Skin epidermis (tissue), 12 donors: ENCODE results near the gene DCLK3.

ENCODE experiments used
- H3K27ac ChIP-seq, 21 experiments: fragments of 200-600 bp; sonication (generic) in 11 of 21; one replicate each; pipeline ENCODE4 v1.5.0; 2020; ENCODE audit warnings: mild to moderate bottlenecking in 3 of 21, inconsistent platforms in 2 of 21, moderate library complexity in 2 of 21
- H3K4me3 ChIP-seq, 7 experiments: fragments of 200-600 bp; sonication (generic) in 2 of 7; one replicate each; pipeline ENCODE4 v1.5.0; 2020; ENCODE audit warnings: inconsistent platforms in 2 of 7, mild to moderate bottlenecking in 2 of 7, moderate library complexity in 1 of 7

DCLK3 gene

DNA sequence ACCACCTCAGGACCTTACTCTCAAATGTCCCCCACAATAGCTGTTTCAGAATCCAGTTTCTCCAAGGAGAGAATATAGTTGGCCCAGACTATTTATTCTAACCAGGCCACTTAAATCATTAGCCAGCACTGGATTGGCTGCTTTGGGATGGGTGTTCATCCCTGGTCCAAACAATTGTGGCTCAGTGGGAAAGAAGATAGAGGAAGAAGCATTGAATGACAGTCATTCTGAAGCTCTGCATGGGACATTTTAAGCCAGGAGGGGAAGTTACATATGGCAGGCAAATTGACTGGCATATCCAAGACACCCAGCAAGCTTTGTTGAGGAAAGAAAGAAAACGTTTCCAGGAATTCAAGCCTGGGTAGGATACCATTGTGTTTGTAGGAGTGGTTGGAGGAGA, 5.6 kb upstream of the DCLK3 start:
- Histone ChIP-seq H3K27ac (no peak overlapping the region), H3K4me3 (no peak overlapping the region)

DNA sequence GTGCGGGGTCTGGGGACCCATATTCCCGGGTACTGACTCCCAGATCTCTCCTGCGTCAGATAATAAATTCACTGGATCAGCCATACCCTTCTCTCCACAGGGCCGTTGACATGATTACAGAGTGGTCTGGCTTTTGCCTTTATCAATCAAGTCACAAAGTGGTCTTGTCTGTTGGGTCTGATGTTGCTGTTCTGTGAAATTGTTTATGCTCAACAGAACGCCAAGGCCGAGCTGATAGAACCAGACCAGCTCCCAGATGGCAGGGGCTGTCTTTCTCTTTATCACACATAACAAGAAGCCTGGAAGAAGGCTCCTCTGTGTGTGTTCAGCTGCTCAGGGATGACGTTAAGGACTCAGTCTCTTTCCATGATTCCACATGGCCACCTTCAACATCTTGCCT, 751 bp upstream of the DCLK3 start:
- Histone ChIP-seq H3K4me3 (no peak overlapping the region), H3K27ac (no peak overlapping the region)

DNA sequence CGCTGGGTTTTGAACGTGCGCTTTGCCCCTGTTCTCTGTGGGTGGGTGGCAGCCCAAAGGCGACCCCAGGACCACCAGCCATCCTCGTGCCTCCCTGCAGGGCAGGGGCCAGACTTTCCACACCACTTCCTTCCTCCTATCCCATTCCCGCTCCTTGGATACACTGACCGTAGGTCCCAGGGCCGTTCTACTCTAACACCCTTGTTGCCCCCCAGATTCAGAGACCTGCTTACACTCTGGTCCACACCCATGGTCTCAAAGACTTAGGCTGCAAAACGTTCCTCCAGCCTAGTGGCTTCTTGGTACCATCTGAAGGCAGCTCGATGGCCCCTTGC, 318 bp upstream of the DCLK3 start:
- no peak overlapping the region for H3K27ac ChIP-seq
- peak overlapping the region in 5 of 7 experiments; percentile 20 to 46 (median 27) for H3K4me3 ChIP-seq

DNA sequence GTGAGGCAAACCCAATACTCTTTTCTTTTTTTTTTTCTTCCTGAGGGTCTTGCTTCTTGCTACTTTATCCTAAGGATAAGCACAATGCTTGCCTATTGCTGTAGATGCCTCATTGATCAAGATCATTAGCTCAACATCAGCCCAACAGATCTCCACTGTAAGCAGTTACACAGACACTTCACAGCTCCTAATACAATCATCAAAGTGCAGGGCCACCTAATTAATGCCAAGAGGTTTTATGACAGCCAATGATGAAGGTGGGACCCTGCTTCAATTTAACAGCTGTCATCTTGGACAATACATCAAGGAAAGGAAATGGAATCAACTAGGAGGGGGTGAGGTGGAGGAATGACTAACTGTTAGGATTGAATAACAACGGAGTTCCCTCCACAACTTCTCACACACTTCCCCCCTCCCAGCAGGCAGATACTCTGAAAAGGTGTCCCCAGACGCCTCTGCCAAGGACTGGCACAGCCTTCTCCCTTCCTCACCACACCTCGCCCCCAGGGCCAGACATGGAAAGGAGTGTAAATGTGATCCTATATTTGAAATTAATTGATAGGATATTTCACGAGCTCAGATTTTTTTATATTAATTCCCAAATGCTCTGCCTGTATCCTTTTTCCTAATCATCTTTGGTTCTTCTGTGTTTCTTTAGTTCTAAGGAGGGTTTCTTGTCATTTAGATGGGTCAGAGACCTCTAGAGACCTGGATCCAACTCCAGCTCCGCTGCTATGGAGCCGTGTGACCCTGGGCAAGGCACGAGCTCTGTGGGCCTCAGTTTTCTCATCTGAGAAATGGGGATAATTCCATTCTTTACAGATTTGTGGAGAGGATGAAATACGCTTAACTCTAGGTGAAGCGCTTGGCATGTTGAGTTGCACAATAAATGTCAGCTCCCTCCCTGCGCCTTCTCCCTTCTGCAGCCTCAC, 1.2 kb downstream of the DCLK3 start:
- Histone ChIP-seq H3K4me3 (peak overlapping the region in 4 of 7 experiments; percentile 26 to 46 (median 32)), H3K27ac (no peak overlapping the region)

DNA sequence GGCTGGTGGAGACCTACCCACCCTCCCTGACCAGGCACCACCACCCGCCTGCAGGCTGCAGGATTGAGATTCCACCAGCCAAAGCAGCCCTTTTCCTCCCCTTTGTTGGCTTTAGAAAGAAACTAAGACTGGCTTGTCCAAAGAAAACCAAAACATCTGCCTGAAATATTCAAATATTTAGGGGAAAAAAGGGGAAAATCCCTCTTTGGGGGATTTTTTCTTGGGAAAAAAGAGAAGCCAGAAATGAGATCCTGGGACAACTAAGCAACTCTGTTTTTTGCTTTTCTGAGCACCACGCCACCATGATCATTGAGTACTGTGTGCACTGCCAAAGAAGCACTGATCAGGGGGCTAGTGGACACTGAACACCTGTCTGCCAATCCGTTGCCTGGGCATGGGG, 2.6 kb downstream of the DCLK3 start:
- H3K4me3 ChIP-seq = no peak overlapping the region
- H3K27ac ChIP-seq = no peak overlapping the region

DNA sequence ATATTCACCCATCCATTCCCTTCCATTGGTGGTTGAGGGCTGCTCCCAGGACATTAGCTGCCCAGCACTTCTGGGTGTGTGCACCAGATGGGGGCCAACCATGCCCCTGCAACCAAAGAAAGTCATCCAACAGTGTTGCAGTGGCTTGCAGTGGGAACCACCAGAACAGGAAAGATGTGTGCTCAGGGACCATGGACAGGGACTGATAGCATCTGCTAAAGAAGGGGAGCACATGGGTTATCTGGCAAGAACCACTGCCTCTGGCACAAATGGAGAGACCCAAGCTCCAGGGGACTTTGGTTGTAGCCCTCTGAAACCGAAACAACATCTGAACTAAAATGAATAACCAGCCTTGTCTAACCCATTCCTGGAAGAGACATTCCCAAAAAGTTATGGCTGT, 8.1 kb downstream of the DCLK3 start:
- H3K4me3 ChIP-seq = no peak overlapping the region
- H3K27ac ChIP-seq = no peak overlapping the region

DNA sequence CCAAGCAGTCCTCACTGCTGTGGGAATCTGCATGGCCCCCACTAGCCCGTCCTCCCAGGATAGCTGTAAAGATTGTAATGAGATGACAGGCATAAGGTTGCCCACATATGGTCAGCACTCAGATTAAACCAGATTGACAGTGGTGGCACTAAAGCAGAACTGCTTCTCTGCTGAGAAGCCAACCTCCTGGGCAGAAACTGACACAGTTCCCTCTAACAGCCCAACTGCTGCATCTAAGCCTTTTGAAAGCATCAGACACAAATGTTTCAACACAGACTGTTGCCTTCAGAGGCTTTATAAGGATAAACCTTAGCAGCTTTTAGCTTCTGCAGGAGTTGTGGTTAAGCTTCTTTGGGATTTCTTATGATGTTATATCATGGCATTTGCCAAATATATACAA, 13.0 kb downstream of the DCLK3 start:
- Histone ChIP-seq H3K4me3 (no peak overlapping the region), H3K27ac (no peak overlapping the region)

DNA sequence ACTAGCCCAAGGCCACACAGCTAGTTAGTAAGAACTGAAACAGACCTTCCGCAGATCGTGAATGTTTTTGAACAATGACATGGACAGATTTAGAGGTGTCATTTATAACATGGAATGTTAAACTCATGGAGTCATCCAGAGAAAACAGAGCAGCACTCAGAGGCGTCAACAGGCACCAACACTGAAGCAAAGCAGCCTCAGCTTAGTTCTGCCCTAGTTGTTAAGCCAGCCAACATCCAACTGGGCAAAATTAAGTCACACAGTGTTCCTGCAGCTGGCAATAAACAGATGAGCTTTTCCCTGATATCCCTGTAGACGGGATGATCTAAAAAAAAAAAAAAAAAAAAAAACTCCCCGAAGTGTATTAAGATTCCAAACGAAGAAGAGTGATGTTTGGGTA, 13.6 kb downstream of the DCLK3 start:
- Histone ChIP-seq H3K27ac (no peak overlapping the region), H3K4me3 (no peak overlapping the region)

DNA sequence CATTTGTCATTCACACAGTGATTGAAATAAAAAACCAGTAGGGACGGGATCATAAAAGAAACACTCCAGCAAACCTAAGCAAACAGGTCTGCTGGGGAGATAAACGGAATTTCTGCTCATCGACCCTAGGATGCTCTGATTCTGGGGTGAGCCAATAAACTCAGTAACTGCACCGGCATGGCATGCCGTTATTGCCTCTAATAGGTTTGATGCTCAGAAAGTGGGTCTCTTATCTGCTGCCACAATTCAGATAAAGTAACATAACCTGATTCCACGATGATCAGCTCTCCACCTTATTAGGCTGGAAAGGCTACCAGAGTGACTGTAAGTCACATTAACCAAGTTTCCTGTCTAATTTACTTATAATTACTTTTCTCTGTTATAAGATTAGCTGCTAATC, 19.6 kb downstream of the DCLK3 start:
- no peak overlapping the region for H3K4me3 ChIP-seq

DNA sequence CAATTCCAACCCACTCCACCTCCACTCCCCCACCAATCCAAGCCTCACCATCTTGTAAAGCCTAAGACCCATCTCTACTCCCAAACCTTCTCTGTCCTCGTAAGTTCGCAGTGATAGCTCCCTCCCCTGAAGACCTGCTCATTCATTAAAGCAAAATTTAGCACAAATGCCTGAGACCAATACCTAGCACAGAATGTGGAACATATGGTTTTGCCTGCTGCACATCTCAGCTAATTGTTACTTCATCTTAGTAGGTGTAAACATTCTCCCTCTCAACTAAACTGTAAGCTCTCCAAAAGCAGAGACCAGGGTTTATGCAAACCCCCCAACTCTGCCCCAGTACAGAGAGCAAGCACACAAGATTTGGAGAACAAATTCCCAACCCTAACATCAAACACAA, 20.5 kb downstream of the DCLK3 start:
- Histone ChIP-seq H3K27ac (no peak overlapping the region), H3K4me3 (no peak overlapping the region)

More for the DNA sequence above, 19.6 kb downstream of the DCLK3 start:
- H3K27ac ChIP-seq = no peak overlapping the region

DNA sequence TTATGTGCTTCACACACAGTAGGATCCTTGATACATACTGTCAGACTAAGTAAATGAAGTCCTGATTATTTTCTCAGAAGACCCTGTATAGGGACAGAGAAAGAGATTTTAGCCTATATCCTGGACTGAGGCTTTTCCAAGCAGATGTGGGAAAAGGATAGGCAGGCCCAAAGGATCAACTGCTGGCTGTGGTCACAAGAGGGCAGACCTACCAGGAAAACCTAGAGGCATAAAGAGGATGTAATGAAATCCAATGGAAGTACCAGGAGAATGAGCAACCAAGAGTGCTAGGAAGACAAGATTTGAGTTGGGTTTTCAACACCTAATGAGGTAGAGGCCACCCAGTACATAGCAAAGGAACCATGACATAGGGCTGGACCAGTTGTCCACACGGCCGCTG, 23.1 kb downstream of the DCLK3 start:
- Histone ChIP-seq H3K4me3 (no peak overlapping the region), H3K27ac (no peak overlapping the region)

DNA sequence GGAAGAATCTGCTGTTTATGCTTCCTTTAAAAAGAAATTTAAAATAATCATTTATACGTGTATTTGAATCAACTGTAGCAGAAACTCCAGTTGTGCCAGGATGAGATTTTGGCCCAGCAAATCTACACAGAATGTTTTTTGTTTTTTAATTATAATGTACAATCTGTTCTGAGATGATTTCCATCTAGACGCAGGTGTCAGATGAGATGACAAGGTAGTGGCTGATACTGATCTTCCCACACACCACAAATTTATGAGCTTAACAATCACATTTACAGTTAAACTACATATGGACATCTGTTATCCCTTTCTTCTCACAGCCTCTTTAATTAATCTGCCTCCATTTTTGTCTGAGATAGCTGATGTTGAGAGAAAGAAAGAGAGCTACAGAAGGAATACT, 23.6 kb downstream of the DCLK3 start:
- Histone ChIP-seq H3K4me3 (no peak overlapping the region), H3K27ac (no peak overlapping the region)

DNA sequence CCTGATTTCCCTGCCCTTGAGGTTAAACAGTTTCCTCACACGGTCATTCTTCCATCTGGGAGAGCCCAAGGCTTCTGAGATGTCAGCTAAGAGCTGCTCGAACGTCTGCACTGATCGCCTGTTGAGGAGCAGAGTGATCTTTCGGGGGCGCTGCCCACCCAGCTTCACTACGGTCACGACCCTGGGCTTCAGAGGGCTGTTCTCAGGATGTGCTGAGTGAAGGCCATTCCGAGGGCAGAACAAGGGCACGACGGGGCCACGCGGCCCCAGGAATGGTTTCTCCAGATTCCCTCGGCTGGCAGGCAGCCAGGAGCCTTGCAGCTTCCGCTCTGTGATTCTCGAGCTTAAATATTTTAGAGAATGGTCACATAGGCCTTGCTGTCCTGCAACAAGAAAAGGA, 25.7 kb downstream of the DCLK3 start:
- H3K27ac ChIP-seq = no peak overlapping the region
- H3K4me3 ChIP-seq = no peak overlapping the region

DNA sequence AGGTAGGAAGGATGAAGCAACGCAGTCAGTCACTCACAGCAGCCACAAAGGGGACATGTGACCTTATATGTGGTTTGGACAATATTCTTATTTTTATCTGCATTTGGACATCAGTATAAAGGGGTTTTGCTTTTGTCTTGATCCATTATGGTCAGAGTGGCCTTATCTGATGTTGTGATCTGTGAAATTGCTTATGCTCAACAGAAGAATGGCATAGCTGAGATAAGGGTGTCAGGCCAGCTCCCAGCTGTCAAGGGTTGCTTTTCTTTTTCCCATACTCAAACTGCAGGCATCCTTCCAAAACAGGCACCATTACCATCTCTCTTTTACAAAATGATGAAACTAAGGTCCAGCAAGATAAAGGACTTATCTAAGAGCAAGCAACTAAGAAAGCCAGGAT, 28.1 kb downstream of the DCLK3 start:
- no peak overlapping the region for H3K4me3 ChIP-seq
- H3K27ac ChIP-seq = no peak overlapping the region

DNA sequence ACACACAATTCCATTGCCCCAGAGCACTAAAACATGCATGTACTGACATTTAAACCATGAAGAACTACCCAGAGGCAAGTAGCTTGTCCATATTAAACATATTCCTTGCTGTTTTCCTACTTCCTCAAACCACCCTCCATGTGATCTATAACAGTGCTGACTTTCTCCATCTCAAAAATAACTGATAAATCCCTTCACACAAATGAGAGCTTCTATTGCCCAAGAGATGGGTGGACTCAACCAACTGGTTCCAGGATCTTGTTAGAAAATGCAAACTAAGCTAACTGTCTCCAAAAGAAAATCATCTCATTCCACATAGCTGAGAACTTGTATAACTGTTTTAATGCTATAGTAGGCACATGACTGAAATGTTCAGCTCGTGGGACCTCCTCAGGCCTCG, 29.6 kb downstream of the DCLK3 start:
- no peak overlapping the region for H3K27ac ChIP-seq
- no peak overlapping the region for H3K4me3 ChIP-seq

DNA sequence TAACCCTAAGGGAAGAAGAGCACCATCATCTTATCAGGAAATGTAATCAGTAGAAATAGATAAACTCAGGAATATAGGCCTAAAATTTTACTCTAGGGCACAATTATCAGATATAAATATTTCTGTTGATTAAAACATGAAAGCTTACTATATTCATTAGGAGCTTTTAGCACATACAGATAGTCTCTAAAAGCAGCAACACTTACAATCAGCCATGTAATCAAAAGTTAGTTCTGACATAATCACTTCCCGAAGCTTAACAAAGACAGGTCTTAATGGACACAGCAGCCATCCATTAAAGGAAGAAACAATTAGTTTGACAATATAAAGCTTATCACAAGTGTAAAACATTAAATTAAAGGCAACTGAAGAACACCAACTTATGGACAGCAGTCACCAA, 30.6 kb downstream of the DCLK3 start:
- H3K27ac ChIP-seq = no peak overlapping the region
- H3K4me3 ChIP-seq = no peak overlapping the region

DNA sequence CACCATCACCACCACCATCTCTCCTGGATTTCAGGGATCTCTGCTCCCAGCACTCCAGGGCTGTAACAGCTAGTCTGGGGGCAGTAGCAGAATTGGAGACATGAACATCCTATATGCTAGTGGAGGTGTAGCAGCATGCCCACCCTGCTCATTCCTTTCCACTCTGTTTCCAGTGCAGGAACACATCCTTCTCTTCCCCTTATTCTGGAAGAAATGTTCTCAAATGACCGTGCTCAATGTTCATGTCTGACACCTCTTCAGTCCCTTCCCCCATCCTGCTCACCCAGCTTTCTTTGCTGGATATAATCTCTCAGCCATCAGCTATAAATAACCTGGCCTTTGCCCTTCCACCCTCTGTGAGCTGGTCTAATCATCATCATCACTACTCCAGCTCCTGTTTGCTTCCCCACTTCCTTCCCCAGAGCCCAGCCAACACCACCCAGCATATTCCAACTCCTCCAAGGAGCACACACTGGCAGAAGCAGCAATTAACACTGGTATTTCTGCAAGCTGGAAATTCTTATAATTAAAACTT, 31.1 kb downstream of the DCLK3 start:
- no peak overlapping the region for H3K27ac ChIP-seq
- no peak overlapping the region for H3K4me3 ChIP-seq

DNA sequence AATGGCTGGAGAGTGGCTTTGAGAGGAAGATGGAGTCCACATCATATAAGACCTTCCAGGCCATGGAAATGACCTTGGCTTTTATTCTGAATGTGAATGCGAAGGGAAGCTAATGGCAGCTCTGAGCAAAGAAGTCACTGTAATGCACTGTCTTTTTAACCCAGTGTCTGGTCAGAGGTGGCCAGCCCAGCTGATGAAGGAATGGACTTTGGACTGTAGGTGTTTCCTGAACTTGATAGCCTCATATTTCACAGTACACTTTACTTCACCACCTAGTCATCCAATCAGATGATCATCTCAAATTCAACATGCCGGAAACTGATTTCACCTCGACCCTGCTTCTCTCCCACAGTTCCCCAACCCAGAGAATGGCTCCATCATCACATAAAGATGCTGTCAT, 33.4 kb downstream of the DCLK3 start:
- Histone ChIP-seq H3K27ac (no peak overlapping the region), H3K4me3 (no peak overlapping the region)

DNA sequence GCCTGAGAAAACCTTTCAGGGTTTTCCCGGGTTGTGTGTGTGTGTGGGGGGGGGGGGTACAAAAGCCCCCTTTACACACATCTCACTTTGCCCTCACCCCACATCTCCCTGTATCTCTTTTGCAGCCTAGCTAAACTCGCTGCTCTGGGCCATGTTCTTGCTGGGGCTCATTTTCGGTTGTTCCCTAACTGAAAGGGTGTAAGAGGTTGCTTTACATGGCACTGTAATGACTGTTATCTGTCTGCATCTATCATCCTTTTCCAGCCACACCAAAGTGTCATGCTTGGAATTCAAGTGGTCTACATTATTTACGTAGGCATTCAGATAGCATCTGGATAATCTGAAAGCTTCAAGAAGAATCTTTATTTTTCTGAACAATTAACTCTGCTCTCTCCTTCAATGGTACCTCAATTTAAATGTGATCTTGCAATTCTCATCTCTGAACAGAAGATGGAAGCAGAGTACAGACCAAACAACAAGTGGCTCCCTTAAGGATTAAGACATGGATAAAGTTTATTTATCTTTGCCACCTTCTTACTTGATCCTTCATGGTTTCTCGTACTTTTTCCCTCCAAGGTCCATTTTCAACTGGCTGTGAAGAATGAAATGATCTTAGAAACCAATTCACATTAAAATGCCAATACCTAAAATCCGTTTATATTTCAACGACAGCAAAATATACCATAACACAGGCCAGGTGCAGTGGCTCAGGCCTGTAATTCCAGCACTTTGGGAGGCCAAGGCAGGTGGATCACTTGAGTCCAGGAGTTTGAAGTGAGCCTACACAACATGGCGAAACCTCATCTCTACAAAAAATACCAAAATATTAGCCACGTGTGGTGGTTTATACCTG, 34.9 kb downstream of the DCLK3 start:
- Histone ChIP-seq H3K4me3 (no peak overlapping the region), H3K27ac (no peak overlapping the region)

DNA sequence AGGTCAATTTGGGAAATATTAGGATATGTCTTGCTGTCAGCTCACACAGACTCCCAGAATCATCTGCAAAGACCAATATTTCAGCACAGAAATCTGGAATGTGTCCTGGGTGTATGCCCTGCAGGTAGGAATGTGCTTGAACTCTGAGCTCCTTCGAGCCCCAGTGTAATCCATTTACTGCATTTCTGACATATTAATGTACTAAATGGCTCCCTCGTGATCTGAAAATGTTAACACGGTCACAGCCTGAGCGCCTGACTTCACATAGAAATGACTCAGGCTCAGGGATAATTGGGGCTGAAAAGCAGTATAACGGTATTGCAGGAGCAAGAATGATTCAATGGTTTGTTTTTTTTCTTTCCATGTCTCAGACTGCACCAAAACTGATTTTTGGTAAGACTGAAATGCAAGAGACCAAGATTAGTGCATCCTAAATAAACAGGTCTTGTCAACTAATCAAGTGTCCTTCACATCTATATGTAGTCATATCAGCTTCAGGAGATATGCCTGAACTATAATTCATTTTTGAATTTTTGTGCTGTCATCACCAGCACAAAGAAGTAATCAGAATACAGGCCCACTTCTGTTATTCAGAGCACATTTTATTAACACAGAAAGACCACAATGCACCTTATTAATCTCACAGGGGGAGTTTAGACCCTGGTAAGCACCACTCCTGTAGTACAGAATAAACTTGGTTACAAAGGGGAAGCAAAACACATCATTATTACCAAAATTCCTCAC, 49.8 kb downstream of the DCLK3 start:
- H3K27ac ChIP-seq = no peak overlapping the region

More for the DNA sequence above, 49.8 kb downstream of the DCLK3 start:
- H3K4me3 ChIP-seq = no peak overlapping the region
